HG03354 (cell line): ENCODE data around the gene HOXA3.

Source experiments
- ATAC-seq: cut with Tn5 transposase; IDR thresholded peaks from one replicate; pipeline ENCODE4 v1.9.1; 2021; ENCODE audit warnings: mild to moderate bottlenecking; ENCODE audit not compliant: unreplicated experiment, poor library complexity, severe bottlenecking

HOXA3 gene

GRCh38 chr7:27179503-27180430, 27.4 kb upstream of the HOXA3 start:
- ATAC-seq, result no peak

- no peak for ATAC-seq
These were observed 26.6 kb upstream of the HOXA3 start for GRCh38 chr7:27179030-27179429.

- ATAC-seq, result no peak
These were observed 26.0 kb upstream of the HOXA3 start for GRCh38 chr7:27178366-27178765.

GRCh38 chr7:27177795-27178320, 25.5 kb upstream of the HOXA3 start:
- no peak for ATAC-seq

DNA sequence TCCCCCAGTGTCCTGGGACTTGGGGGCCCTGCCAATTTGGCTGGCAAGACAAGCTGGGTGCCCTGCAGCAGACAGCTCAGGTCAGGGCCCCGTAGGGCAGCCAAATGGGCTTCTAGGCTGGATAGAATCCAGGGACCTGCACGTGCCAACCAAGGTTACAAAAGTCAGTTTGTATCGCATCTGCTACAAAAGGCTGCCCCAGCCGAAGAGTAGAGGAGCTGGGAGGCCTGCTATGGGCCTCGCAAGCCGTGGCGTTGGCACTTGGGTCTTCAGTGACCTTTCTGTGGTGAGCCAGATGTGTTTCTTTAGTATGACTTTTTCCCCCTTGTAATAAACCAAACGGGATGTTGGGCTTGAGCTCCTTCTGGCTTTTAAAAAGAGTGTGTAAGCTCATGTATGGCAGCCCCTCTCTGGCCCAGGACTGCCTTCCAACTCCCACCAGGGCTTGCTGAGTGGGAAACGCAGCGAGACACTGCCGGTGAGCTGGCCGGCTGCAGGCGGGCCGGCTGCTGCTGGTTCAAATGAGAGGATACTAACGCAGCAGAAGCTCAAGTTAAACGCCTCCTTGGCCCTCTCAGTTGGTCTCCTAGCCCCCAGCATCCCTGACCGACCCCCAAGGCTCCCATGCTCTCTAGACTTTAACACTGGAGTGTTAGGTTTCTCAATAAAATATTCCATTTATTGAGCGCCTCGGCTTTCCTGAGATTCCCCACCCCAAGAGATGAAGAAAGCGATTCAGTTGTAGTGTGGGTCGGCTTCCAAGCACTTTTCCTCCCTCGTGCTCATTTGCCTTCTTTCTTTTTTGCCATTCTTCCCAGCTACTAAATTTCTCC, 24.8 kb upstream of the HOXA3 start:
- no peak for ATAC-seq

DNA sequence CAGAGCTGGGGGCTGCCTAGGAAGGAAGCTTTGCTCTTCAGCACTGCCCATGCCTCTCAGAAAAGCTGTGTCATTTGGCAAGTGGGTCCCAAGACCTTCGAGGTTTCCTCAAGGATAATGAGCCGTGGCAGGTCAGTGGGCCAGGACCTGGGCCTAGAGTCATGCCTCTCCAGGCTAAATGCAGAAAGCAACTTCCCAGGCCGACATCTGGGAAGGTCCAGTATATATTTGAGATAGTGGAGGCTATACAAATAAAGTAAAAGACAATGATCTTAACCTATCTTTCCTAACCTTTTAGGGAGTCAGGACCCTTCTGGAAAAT, 24.1 kb upstream of the HOXA3 start:
- no peak for ATAC-seq

GRCh38 chr7:27175626-27176523, 23.5 kb upstream of the HOXA3 start:
- no peak for ATAC-seq

DNA sequence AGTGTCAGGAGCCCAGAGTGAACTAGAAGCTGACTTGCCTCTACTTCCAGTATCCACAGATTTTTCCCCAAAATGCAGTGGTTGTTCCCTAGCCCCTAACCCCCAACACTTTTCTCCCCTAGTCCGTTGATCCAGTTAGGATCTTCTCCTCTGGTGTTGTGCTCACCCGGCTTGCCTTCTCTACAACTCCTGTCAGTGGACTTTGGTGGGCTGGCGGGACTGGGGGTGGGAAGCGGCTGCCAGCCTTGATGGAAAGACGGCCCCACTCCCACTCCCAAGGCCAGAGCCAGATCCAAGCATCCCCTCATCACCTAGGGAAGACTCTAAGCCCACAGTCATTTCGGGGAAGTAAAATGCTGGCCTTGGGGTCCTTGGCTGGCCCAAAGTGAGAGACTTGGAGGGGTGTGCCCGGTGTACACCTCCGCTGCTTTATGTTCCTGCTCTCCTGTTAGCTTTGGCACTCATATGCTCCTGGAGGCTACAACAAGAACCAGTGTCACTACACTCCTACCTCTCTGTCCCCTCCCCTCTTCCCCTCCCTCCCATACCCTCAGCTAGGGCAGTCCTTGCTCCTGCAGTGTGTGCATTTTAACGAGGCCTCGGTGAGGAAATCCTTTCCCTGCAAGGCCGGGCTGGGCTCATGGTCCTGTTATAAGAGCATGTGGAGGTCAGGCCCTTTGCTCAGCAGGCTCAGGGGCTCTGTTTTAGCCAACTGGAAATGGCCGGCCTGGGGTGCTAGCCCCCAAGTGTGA, 22.7 kb upstream of the HOXA3 start:
- ATAC-seq, result no peak

- no peak for ATAC-seq
These were observed 21.8 kb upstream of the HOXA3 start, which contains the start of gene HOXA10 for GRCh38 chr7:27173956-27174873. Gene HOXA10, minus strand, starts transcription at chr7:27174320. Its CDS starts 14 bp downstream, at chr7:27174306.

DNA sequence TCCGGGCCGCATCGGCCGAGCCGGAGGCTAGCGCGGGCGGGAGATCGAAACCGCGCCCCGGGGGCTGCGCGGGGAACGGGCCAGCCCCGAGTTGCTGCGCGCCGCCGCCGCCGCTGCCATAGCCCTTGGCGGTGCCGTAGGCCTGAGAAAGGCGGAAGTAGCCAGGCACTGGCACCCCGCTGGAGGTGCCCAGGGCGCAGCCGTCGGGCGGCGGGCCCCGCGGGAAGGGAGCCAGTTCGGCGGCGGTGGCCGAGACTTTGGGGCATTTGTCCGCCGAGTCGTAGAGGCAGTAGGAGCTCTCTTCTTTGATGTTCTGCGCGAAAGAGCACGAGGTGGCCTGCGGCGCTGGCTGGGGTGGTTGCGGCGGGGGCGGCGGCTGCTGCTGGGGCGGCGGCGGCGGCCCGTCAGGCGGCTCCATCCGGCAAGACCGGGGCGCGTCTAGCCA, 21.1 kb upstream of the HOXA3 start:
- ATAC-seq, result no peak

GRCh38 chr7:27172823-27173510, 20.6 kb upstream of the HOXA3 start:
- no peak for ATAC-seq

DNA sequence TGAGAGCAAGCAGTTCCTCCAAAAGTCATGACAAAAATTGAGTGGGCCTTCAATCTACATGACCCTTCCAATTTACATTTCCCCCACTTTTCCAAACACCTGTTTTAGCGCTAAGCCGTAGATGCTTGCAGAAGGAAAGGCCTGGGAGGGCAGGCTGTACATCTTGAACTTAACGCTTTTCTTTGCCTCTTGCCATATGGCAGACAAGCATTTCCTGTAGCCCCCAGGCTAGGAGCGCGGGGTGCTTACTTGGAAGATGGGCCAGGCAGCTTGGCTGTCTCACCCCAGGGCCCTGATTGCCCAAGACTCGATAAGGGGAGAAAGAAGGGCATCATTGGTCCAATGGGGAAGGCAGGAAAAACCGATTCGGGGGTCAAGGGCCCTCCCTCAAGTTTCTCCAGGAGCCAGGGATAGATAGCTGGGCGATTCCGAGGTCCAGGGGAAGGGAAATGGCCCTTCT, 20.0 kb upstream of the HOXA3 start:
- no peak for ATAC-seq

DNA sequence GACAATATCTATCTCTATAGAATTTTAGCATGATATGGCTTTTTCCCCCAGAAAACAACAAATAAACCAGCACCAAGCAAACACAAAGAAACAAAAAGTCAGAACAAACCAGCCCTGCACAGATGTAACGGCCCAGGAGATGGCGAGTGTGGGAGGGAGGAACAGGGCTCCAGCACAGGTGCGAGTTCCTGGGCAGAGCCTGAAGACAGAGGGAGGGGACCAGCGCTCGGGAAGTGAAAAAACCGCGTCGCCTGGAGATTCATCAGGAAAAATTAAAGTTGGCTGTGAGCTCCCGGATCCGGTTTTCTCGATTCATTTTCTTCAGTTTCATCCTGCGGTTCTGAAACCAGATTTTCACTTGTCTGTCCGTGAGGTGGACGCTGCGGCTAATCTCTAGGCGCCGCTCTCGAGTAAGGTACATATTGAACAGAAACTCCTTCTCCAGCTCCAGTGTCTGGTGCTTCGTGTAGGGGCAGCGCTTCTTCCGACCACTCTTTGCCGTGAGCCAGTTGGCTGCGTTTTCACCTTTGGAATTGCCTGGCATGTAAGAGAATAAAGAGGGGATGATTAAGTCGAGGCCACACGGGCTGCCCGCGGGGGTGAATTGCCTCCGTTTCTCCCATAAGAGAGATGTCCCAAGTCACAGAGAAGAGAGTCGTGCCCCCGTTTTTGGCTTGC, 19.4 kb upstream of the HOXA3 start:
- ATAC-seq, result no peak

DNA sequence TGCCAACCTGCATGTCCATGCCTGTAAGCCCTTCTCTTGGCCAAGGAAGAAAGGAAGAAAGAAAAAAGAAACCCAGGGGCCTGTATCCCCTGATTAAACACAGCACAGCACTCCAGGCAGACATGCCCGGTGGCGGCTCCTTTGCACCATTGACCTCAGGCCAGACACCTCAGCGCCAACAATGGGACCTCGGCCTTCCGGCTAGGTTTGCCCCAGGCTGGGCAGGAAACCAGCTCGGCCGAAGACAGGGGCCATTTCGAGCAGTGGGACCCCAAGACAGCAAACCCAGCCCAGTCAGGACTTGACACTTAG, 18.9 kb upstream of the HOXA3 start:
- no peak for ATAC-seq

DNA sequence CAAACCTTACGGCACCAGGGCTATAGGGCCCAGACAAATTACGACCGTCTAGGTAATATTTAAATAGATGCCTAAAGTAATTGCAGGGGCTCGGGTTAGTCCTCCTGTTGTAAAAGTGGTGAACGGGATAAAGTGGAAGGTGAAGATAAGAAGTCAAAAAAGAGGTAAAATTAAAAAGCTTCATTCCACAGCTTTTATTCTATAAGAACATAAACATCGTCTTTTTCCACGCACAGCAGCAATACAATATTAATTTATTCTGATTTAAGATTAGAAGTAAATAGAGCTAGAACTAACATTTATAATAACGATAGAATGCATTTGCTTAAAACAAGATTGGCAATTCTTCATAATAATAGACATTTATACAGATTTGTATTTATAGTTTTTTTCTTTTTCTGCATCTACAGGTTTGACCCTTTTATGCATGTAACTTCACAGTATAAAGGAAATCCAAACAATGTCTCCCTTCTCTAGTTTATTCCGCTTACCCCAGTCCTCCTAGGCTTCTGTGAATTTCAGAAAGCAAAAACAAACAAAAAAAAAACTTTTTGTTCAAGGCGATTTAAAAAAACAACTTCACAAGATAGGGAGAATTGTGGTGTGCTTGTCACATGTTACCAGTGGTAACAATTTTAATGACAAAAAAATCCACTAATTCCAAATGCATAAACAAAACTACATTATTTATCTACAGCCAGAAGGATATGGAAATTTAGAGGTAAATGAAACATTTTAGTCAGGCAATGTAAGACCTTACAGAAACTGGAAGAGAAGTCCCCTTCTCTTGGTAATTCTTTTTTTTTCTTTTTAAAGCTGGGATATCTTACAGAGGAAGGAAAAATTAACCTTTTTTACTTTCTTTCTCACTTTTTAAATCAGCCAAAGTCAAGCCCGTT, 18.3 kb upstream of the HOXA3 start:
- ATAC-seq, result no peak
